AG04449 (cell line): Measurements from ENCODE around the gene JOSD2.
A peak's percentile ranks its signal among the peaks of the same experiment; 100 is the strongest.

Source experiments
- CTCF ChIA-PET: fragments of 350-600 bp; formaldehyde crosslinking; extraction: SDS; loops from one replicate; lab custom pipeline; 2021; ENCODE audit warnings: antibody characterized with exemption; lab: Yijun Ruan, JAX
- POLR2A ChIA-PET: fragments of 400-600, 350-600 bp; formaldehyde crosslinking; extraction: SDS; loops from one replicate; lab custom pipeline; 2020; ENCODE audit warnings: antibody characterized with exemption, inconsistent platforms; lab: Yijun Ruan, JAX
- DNase-seq: peaks from one replicate; pipeline ENCODE4 v3.0.0-alpha.2; 2010; ENCODE audit warnings: low read depth, low spot score
- H3K4me3 ChIP-seq: 2 replicates; pipeline ENCODE4 v1.5.1; 2011; ENCODE audit warnings: low read depth, mild to moderate bottlenecking, control low read depth, low read length
- TF ChIP-seq, protein P1 (sequence below): IDR thresholded peaks from one replicate; pipeline ENCODE4 v1.5.1; 2011; ENCODE audit warnings: mild to moderate bottlenecking, moderate library complexity, low read length, control low read depth, inconsistent platforms; ENCODE audit not compliant: insufficient read depth; ENCODE audit errors: missing control alignments

The JOSD2 gene, protein sequence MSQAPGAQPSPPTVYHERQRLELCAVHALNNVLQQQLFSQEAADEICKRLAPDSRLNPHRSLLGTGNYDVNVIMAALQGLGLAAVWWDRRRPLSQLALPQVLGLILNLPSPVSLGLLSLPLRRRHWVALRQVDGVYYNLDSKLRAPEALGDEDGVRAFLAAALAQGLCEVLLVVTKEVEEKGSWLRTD

DNA sequence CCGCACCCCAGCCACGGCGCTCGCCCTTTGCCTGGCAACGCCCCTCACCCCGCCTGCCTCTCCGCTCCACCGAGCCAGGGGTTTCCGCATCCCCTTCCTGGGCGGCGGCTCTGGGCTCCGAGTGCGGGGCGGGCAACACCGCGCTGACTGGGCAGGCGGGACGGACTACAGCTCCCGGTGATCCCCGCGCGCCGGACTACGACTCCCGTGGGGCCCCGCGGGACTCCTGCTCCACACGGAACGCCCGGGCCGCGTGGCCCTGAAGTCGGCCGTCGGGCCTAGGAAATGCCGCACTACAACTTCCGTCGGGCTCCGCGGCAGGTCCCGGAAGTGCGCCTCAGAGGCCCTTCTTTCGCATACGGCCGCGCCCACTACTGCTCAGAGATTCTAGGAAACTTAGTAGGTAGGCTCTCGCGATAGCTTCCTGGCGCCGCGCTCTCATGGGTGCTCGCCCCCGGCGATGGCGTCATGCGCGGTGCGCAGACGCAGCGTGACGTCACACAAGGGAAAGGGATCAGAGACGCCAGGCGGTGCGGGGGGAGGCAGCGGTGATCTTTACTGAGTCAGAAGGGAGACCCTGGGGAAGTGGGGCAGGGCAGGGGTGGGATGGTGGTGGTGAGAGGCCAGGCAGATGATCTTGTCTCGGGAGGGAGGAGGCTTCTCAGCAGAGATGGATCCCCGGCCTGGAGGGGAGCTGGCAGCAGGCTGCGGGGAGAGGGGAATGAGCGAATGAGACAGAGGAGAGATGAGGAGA lies at the start of gene JOSD2:
TSS of gene JOSD2 (minus strand) at position 123 of the 754 bp plus-strand sequence. CDS start 760 bp downstream, outside the sequence.
- H3K4me3 ChIP-seq = peak within 1 kb of the TSS; percentile 89
- TF ChIP-seq, protein P1, sequence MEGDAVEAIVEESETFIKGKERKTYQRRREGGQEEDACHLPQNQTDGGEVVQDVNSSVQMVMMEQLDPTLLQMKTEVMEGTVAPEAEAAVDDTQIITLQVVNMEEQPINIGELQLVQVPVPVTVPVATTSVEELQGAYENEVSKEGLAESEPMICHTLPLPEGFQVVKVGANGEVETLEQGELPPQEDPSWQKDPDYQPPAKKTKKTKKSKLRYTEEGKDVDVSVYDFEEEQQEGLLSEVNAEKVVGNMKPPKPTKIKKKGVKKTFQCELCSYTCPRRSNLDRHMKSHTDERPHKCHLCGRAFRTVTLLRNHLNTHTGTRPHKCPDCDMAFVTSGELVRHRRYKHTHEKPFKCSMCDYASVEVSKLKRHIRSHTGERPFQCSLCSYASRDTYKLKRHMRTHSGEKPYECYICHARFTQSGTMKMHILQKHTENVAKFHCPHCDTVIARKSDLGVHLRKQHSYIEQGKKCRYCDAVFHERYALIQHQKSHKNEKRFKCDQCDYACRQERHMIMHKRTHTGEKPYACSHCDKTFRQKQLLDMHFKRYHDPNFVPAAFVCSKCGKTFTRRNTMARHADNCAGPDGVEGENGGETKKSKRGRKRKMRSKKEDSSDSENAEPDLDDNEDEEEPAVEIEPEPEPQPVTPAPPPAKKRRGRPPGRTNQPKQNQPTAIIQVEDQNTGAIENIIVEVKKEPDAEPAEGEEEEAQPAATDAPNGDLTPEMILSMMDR = no peak
- ChIA-PET CTCF (interaction anchor here (0.7 to 3.2 kb wide), 9 partner anchors 24 to 411 kb away, joined by 3 to 17 read pairs (median 3); no protein-coding TSS in a partner anchor), POLR2A (interaction anchor here (0.8 to 1.0 kb wide), 3 partner anchors 10 to 272 kb away, joined by 3 to 4 read pairs (median 4); no protein-coding TSS in a partner anchor)
- DNase-seq = peak; percentile 94

DNA sequence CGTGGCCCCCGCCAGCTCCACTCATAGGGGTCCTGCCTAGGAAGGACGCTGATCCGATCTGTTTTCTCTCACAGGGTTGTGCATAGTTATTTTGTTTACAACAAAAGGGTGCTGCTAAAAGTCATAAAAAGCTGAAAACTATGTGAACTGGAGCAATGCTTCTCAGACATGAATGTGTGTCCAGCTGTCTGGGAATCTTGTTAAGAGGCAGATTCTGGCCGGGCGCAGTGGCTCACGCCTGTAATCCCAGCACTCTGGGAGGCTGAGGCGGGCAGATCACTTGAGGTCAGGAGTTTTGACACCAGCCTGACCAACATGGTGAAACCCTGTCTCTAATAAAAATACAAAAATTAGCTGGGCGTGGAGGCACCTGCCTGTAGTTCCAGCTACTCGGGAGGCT lies 48.6 kb upstream of the JOSD2 start:
- ChIA-PET CTCF (interaction anchor here (1.3 to 1.5 kb wide), 2 partner anchors 81 to 189 kb away, joined by 3 read pairs; no protein-coding TSS in a partner anchor), POLR2A (no interaction called here)
- TF ChIP-seq, protein P1 = no peak
- no peak for DNase-seq
- no peak overlapping the region for H3K4me3 ChIP-seq

DNA sequence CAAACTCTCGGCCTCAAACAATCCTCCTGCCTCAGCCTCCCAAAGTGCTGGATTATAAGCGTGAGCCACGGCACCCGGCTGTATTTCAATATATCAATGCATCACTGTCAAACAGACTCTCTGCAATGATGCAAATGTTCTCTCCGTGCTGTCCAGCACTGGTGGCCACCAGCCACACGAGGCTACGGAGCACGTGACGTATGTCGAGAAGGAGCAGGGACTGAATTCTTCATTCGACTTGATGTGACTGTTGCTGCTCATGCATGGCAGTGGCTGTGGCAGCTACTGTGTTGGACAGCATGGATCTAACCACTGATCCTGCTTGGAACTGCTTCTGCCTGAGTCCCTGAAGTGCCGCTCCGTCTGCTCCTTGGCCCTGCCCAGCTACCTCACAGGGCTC lies 47.5 kb upstream of the JOSD2 start:
- TF ChIP-seq, protein P1 = no peak
- no peak overlapping the region for H3K4me3 ChIP-seq
- no peak for DNase-seq
- POLR2A ChIA-PET = no interaction called here
- CTCF ChIA-PET = interaction anchor here (1.3 to 6.7 kb wide), 5 partner anchors 13 to 188 kb away, joined by 3 to 66 read pairs (median 9); no protein-coding TSS in a partner anchor

DNA sequence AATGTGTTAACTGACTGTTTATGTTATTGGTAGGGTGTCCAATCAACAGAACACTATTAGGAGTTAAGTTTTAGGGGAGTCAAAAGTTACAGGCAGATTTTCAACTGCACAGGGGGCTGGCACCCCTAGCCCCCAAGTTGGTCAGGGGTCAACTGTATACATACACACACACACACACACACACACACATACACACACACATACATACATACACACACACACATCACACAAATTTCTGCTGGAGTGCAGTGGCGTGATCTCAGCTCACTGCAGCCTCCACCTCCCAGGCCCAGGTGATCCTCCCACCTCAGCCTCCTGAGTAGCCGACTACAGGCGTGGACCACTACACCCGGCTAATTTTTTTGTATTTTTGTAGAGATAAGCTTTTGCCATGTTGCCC lies 47.0 kb upstream of the JOSD2 start:
- TF ChIP-seq, protein P1 = no peak
- POLR2A ChIA-PET = no interaction called here
- DNase-seq = no peak
- CTCF ChIA-PET = interaction anchor here (0.8 to 6.7 kb wide), 8 partner anchors 13 to 223 kb away, joined by 3 to 66 read pairs (median 8); no protein-coding TSS in a partner anchor
- no peak overlapping the region for H3K4me3 ChIP-seq

DNA sequence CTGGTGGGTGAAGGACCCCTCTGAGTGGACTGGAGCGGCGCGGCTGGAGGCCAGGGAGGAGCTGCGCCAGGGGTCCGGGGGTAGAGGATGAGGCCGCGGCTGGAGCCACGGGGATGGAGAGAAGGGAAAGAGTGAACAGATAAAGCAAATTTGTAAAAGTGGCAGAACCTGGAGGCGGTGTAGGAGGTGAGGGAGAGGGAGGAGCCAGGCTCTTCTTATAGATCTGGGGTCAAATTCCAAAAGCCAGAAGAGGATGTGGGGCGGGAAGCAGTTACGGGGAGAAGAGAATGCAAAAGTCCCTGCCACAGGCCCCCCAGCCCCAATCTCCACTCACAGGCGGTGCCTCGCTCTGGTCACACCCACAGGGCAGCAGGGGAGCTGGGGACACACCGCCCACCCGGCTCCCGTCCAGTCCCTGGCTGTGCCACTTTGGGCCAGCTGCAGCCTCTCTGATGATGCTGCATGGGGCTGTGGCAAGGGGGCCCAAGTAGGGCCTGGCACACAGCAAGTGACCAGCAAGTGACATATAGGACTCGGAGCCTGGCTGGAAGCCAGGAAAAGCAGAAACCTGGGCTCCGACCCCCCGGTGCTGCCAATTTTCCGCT lies 46.1 kb upstream of the JOSD2 start:
- TF ChIP-seq, protein P1 = no peak
- no peak overlapping the region for H3K4me3 ChIP-seq
- ChIA-PET CTCF (interaction anchor here (0.5 to 6.7 kb wide), 26 partner anchors 7 to 224 kb away, joined by 3 to 66 read pairs (median 4); partner anchors contain the start of gene NR1H2), POLR2A (no interaction called here)
- DNase-seq = no peak
